Activated CD4-positive, alpha-beta T cell treated with anti-CD3 and anti-CD28 coated beads for 36 hours (primary cell): Measurements from ENCODE around the gene TMEM183A. TPM values are rescaled to one million over a fixed set of nuclear protein-coding genes. Genes with fewer than 3 reads are reported as not detected.
A peak's percentile ranks its signal among the peaks of the same experiment; 100 is the strongest.

ENCODE experiments used
- ATAC-seq: fragments of 200-7000 bp; cut with Tn5 transposase; one replicate; pipeline ENCODE4 v1.10.0; 2021; ENCODE audit warnings: mild to moderate bottlenecking, moderate library complexity
- CTCF ChIA-PET: fragments of 350-600 bp; sonication (Branson Sonifier 250); formaldehyde crosslinking; loops from one replicate; lab custom pipeline; 2021; ENCODE audit warnings: antibody characterized with exemption; lab: Charles Lee
- POLR2A ChIA-PET: fragments of 350-600 bp; sonication (Branson Sonifier 250); formaldehyde crosslinking; loops from one replicate; lab custom pipeline; 2021; ENCODE audit warnings: antibody characterized with exemption, inconsistent platforms; lab: Charles Lee
- DNase-seq: peaks from one replicate; pipeline ENCODE4 v3.0.0-alpha.2; 2020
- H3K27ac Mint-ChIP-seq: one replicate; pipeline ENCODE4 v1.8.0; 2021; ENCODE audit warnings: mixed read lengths
- H3K27me3 Mint-ChIP-seq: one replicate; pipeline ENCODE4 v1.8.0; 2021; ENCODE audit warnings: mixed read lengths
- H3K36me3 Mint-ChIP-seq: one replicate; pipeline ENCODE4 v1.8.0; 2021; ENCODE audit warnings: low read depth, mixed read lengths
- H3K4me1 Mint-ChIP-seq: one replicate; pipeline ENCODE4 v1.8.0; 2021; ENCODE audit warnings: mixed read lengths
- H3K4me3 Mint-ChIP-seq: one replicate; pipeline ENCODE4 v1.8.0; 2021; ENCODE audit warnings: mild to moderate bottlenecking, moderate library complexity, mixed read lengths
- H3K9me3 Mint-ChIP-seq: one replicate; pipeline ENCODE4 v1.8.0; 2021; ENCODE audit warnings: low read depth, mixed read lengths
- intact Hi-C, 2 experiments: fragments of 100-400 bp; cut with DNase I in 1 of 2; cut with micrococcal nuclease in 1 of 2; formaldehyde crosslinking; loops; one replicate each; pipeline versions ENCODE4 v1.14.2 to v1.15.1; 2022 to 2024; cut with DNase I, micrococcal nuclease
- total RNA-seq, 2 experiments: library from RNA; stranded (reverse); gene quantifications; one replicate each; pipeline ENCODE4 v1.2.3, GENCODE V29; 2021

TMEM183A gene, protein sequence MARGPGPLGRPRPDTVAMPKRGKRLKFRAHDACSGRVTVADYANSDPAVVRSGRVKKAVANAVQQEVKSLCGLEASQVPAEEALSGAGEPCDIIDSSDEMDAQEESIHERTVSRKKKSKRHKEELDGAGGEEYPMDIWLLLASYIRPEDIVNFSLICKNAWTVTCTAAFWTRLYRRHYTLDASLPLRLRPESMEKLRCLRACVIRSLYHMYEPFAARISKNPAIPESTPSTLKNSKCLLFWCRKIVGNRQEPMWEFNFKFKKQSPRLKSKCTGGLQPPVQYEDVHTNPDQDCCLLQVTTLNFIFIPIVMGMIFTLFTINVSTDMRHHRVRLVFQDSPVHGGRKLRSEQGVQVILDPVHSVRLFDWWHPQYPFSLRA
- 10 to 100 TPM; 68.6 to 71.0 TPM for total RNA-seq

GRCh38 chr1:203006948-203007871 lies at the start of gene TMEM183A:
Gene TMEM183A, plus strand, starts transcription at chr1:203007374. Its CDS starts 92 bp downstream, at chr1:203007466.
- Mint-ChIP-seq H3K27ac (peak within 1 kb of the TSS; percentile 98), H3K27me3 (no peaks in the 10 kb centered on the region), H3K9me3 (no peaks in the 10 kb centered on the region), H3K4me1 (peaks cover 23% of the 10 kb centered on the region), H3K36me3 (peaks cover 20% of the 10 kb centered on the region), H3K4me3 (peak within 1 kb of the TSS; percentile 99)
- intact Hi-C loops: loop anchor here (1.0 to 10.0 kb wide), 11 partner anchors 19 to 1180 kb away; partner anchors contain the start of genes ADIPOR1 (in 2 of the 2), KLHL12 (in 2 of the 2), PPFIA4 (in 2 of the 2) and CYB5R1 (in 1 of the 2)
- DNase-seq (peak; percentile 98), ATAC-seq (peak; percentile 96)
- ChIA-PET CTCF (interaction anchor here (0.6 to 2.0 kb wide), 14 partner anchors 8 to 847 kb away, joined by 3 to 8 read pairs (median 4); partner anchors contain the start of genes KLHL12, PPFIA4 and PTPN7), POLR2A (interaction anchor here (0.9 to 1.7 kb wide), 7 partner anchors 19 to 665 kb away, joined by 3 to 6 read pairs (median 4); partner anchors contain the start of genes BTG2, KLHL12, PPFIA4 and RABIF)

DNA sequence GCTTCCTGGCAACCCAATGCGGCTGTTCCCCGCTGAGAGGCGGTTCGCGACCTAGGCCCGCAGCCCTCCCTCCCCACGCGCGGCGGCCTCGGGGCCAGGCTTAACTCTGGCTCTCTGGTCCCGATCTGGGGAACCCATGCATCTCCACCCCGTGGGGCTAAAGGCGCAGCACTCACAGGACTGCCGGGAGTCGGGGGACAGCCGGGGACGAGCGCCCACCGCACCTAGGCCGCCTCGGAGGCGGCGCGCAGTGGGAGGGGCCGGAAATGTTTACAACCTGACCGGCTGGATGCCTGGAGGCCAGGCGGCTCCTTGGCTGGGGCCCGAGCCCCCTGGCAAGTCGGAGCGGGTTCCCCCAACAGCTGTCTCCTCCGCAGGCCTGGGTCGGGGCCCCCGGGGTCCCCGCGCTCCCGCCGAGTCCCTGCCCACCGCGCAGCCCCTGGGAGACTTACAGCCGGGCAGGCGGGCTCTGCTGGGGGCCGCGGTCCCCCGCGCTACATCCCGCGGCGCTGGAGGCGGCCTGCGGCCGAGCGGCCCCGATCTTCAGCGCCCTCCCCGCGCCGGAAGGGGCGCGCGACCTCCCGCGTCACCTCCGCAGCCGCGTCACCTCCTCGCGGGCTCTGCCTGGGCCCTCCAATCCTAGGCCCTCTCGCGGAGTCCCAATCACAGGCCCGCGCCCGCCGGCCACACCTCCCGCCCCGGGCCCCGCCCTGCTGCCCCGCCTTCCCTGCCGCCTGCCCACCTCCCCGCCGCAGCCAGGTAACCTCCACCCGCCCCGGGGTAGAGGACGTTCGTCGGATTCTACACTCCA lies 49.2 kb upstream of the TMEM183A start, which contains the start of gene ADIPOR1:
ADIPOR1 (minus strand) TSS at position 580 of the 811 bp plus-strand sequence. CDS start 7,242 bp downstream, outside the sequence.
- intact Hi-C loops: loop anchor here (1.0 to 5.0 kb wide), 10 partner anchors 9 to 609 kb away; partner anchors contain the start of genes CYB5R1 (in 2 of the 2), KLHL12 (in 2 of the 2), PPFIA4 (in 2 of the 2) and TMEM183A (in 2 of the 2)
- Mint-ChIP-seq H3K27ac (peak within 1 kb of the TSS; percentile 82), H3K4me3 (peak within 1 kb of the TSS; percentile 83), H3K36me3 (peaks cover 7% of the 10 kb centered on the region), H3K4me1 (peaks cover 46% of the 10 kb centered on the region), H3K9me3 (no peaks in the 10 kb centered on the region), H3K27me3 (no peaks in the 10 kb centered on the region)
- POLR2A ChIA-PET: no interaction called here
- ATAC-seq: peak; percentile 100
- CTCF ChIA-PET: no interaction called here
- DNase-seq: peak; percentile 96

DNA sequence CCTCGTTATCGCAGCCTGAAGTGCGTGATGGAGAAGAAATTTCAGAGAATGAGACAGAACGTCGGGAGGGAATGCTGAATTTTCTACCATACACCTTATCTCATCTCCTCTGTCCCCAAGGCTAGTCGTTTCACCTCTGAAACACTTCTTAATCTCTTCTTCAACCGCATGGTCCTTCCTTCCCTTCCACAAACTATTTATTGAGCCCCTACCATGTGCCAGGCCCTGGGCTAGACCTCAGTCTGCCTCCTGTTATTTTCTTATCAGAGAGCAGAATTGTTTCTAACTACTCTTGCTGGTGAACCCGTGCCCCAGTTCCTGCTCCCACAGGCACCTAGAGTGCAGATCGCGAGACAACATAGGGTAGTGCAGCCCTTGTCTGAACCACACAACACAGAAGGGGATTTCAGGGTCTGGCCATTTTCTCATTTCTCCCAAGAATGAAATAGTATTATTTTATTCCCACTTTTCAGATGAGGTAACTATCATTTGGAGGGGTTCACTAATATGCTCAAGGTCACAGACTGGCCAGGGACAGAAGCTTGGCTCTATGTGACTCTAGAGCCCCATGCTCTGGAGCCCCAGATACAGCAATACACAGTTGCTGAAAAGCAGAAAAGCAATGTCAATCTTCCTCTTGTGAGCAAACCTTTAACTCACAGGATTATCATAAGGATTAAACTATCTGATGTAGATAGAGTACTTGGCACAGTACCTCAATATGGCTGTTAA lies 48.5 kb upstream of the TMEM183A start:
- DNase-seq (peak; percentile 27), ATAC-seq (no peak)
- peaks cover 39% of the 10 kb centered on the region for H3K4me1 Mint-ChIP-seq
- peak overlapping the region; percentile 82 for H3K27ac Mint-ChIP-seq
- ChIA-PET CTCF (interaction anchor here (0.9 to 1.2 kb wide), 3 partner anchors 10 to 42 kb away, joined by 3 to 4 read pairs (median 4); no protein-coding TSS in a partner anchor), POLR2A (interaction anchor here (0.6 kb wide), 1 partner anchor 62 kb away, joined by 3 read pairs; no protein-coding TSS in a partner anchor)
- H3K36me3 Mint-ChIP-seq: peaks cover 8% of the 10 kb centered on the region
- no peaks in the 10 kb centered on the region for H3K27me3 Mint-ChIP-seq
- H3K9me3 Mint-ChIP-seq: no peaks in the 10 kb centered on the region
- intact Hi-C loops: loop anchor here (1.0 to 5.0 kb wide), 10 partner anchors 9 to 610 kb away; partner anchors contain the start of genes CYB5R1 (in 2 of the 2), KLHL12 (in 2 of the 2), PPFIA4 (in 2 of the 2) and TMEM183A (in 2 of the 2)
- peak overlapping the region; percentile 83 for H3K4me3 Mint-ChIP-seq

GRCh38 chr1:202959276-202959620 lies 47.9 kb upstream of the TMEM183A start:
- Mint-ChIP-seq H3K36me3 (peaks cover 6% of the 10 kb centered on the region), H3K4me1 (peaks cover 34% of the 10 kb centered on the region), H3K27ac (no peak overlapping the region), H3K9me3 (no peaks in the 10 kb centered on the region), H3K27me3 (no peaks in the 10 kb centered on the region), H3K4me3 (no peak overlapping the region)
- POLR2A ChIA-PET: interaction anchor here (0.6 kb wide), 2 partner anchors 36 to 61 kb away, joined by 3 to 4 read pairs; no protein-coding TSS in a partner anchor
- intact Hi-C loops: loop anchor here (2.0 to 5.0 kb wide), 4 partner anchors 68 to 610 kb away; partner anchors contain the start of genes PPFIA4 (in 1 of the 2), PPP1R12B (in 1 of the 2) and RABIF (in 1 of the 2)
- no peak for DNase-seq
- CTCF ChIA-PET: interaction anchor here (0.9 to 1.2 kb wide), 3 partner anchors 9 to 41 kb away, joined by 3 to 4 read pairs (median 4); no protein-coding TSS in a partner anchor
- ATAC-seq: no peak

- Mint-ChIP-seq H3K27ac (peak overlapping the region; percentile 8), H3K4me3 (no peak overlapping the region), H3K27me3 (no peaks in the 10 kb centered on the region), H3K4me1 (peaks cover 27% of the 10 kb centered on the region), H3K36me3 (peaks cover 3% of the 10 kb centered on the region), H3K9me3 (no peaks in the 10 kb centered on the region)
- POLR2A ChIA-PET: no interaction called here
- CTCF ChIA-PET: no interaction called here
- ATAC-seq (no peak), DNase-seq (no peak)
- intact Hi-C loops: loop anchor here in 1 of 2 experiments (10.0 kb wide), 1 partner anchor 797 kb away; the partner anchor contains the start of gene PTPN7
Measured at GRCh38 chr1:202961220-202961880, 45.8 kb upstream of the TMEM183A start.

DNA sequence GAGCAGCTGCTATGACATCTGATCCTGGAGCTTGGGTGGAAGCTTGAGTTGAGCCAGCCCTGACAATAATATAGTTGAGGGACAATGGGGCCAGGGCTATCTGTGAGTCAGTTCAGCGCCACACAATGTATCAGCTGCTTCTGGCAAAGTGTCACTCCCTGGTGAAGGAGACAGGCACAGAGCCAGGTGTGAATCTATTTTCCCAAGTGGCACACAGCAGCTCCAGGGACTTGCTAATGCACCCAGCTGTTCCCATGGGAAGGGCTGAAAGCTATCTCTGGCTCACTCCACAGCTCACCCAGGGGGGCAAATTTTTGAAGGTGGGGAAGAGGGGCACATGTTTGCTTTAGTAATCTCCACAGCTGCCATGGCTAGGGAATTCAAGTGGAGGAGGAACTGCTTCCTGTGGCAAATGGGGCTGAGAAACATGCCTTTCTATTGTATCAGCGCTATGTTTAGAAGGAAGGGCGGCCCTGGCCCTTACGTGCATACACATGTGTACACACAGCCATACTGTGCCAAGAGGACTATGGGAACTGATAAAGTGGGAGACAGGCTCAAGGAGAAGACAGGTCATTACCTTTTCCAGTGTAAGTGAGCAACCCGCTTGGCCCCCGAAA lies 42.3 kb upstream of the TMEM183A start:
- Mint-ChIP-seq H3K9me3 (no peaks in the 10 kb centered on the region), H3K27me3 (no peaks in the 10 kb centered on the region), H3K4me3 (no peak overlapping the region), H3K4me1 (peaks cover 27% of the 10 kb centered on the region), H3K36me3 (peaks cover 2% of the 10 kb centered on the region), H3K27ac (no peak overlapping the region)
- intact Hi-C loops: loop anchor here in 1 of 2 experiments (10.0 kb wide), 1 partner anchor 800 kb away; the partner anchor contains the start of gene PTPN7
- DNase-seq: no peak
- ChIA-PET POLR2A (interaction anchor here (0.5 kb wide), 1 partner anchor 49 kb away, joined by 3 read pairs; no protein-coding TSS in a partner anchor), CTCF (interaction anchor here (0.6 to 3.0 kb wide), 4 partner anchors 12 to 546 kb away, joined by 3 to 11 read pairs (median 3); no protein-coding TSS in a partner anchor)
- ATAC-seq: no peak

GRCh38 chr1:202965422-202965821 lies 41.8 kb upstream of the TMEM183A start:
- H3K4me3 Mint-ChIP-seq: peak overlapping the region; percentile 84
- no peak overlapping the region for H3K27ac Mint-ChIP-seq
- ChIA-PET POLR2A (no interaction called here), CTCF (interaction anchor here (0.9 to 3.0 kb wide), 2 partner anchors 12 to 34 kb away, joined by 3 to 11 read pairs; no protein-coding TSS in a partner anchor)
- H3K9me3 Mint-ChIP-seq: no peaks in the 10 kb centered on the region
- intact Hi-C loops: loop anchor here in 1 of 2 experiments (10.0 kb wide), 1 partner anchor 801 kb away; the partner anchor contains the start of gene PTPN7
- no peaks in the 10 kb centered on the region for H3K27me3 Mint-ChIP-seq
- peaks cover 27% of the 10 kb centered on the region for H3K4me1 Mint-ChIP-seq
- no peak for ATAC-seq
- DNase-seq: no peak
- peaks cover 2% of the 10 kb centered on the region for H3K36me3 Mint-ChIP-seq

DNA sequence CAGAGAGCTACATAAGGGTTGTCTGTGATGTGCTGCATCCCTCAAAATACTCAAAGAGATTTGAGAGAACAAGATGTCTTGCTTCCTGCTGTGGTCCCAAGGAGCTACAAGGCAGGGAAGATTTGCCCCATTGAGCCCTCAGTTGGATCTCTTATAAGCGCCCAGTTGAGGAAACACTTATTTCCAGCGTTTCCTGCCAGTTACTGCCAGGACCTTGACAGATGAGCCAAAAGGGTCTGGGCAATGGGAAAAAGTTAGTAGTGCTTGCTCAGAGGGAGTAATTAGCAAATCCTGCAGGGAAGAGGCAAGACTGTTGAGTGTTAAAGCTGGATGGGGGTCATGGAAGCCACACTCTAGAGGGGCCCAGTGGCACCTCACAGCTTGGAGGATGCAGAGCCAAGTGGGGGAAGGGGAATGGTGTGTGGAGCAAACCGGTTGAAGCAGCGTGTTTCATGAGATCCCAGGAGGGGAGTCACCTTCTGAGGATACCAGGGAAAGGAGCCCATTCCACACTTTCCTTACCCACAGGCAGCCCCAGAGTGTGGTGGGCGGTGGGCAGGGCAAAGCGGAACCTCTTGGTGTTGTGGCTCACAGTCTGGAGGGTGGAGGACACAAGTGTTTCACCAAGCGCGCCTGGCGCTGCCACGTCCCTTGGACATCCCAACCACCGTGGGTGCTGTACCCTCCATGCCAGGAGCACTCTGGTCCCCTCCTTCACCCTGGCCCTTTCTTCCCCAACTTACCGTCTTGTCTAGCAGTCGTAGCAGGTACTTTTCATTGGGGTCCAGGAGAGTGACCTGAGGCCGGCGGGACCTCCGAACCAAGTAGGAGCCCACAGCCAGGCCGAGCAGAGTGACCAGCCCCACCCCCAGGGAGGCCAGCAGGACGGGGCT lies 40.9 kb upstream of the TMEM183A start:
- Mint-ChIP-seq H3K27ac (peak overlapping the region; percentile 58), H3K36me3 (peaks cover 2% of the 10 kb centered on the region), H3K27me3 (no peaks in the 10 kb centered on the region), H3K4me3 (peak overlapping the region; percentile 84), H3K4me1 (peaks cover 27% of the 10 kb centered on the region), H3K9me3 (no peaks in the 10 kb centered on the region)
- intact Hi-C loops: loop anchor here in 1 of 2 experiments (2.0 to 10.0 kb wide), 3 partner anchors 155 to 1011 kb away; partner anchors contain the start of genes PCAT6, PTPN7 and TIMM17A
- ChIA-PET CTCF (interaction anchor here (3.0 kb wide), 1 partner anchor 33 kb away, joined by 11 read pairs; no protein-coding TSS in a partner anchor), POLR2A (interaction anchor here (0.6 kb wide), 1 partner anchor 1407 kb away, joined by 3 read pairs; no protein-coding TSS in a partner anchor)
- ATAC-seq: no peak
- DNase-seq: peak; percentile 9
